A673 (cell line): ENCODE measurements around the gene ST3GAL4.

Source experiments
- CTCF ChIP-seq: fragments of 300-800, 200-600 bp; sonication (generic); conservative IDR thresholded peaks from 2 replicates; pipeline ENCODE4 v1.5.1; 2017; ENCODE audit warnings: low read depth, mild to moderate bottlenecking, antibody characterized with exemption, low read length, moderate library complexity, mixed read lengths
- EZH2 ChIP-seq: fragments of 200-600 bp; sonication (generic); IDR thresholded peaks from 2 replicates; pipeline ENCODE4 v1.6.1; 2017; ENCODE audit warnings: borderline replicate concordance, low read depth, mild to moderate bottlenecking, mixed read lengths, antibody characterized with exemption, low read length; ENCODE audit not compliant: poor library complexity, severe bottlenecking

GRCh38 chr11:126378763-126379162 is 23.3 kb downstream of the ST3GAL4 start:
- TF ChIP-seq CTCF (no peak), EZH2 (no peak)
